HG03097 (cell line): ENCODE measurements around the gene CARD11.

Experiments
- ATAC-seq: cut with Tn5 transposase; IDR thresholded peaks from one replicate; pipeline ENCODE4 v1.9.1; 2021; ENCODE audit not compliant: unreplicated experiment, low FRiP score

CARD11 gene

DNA sequence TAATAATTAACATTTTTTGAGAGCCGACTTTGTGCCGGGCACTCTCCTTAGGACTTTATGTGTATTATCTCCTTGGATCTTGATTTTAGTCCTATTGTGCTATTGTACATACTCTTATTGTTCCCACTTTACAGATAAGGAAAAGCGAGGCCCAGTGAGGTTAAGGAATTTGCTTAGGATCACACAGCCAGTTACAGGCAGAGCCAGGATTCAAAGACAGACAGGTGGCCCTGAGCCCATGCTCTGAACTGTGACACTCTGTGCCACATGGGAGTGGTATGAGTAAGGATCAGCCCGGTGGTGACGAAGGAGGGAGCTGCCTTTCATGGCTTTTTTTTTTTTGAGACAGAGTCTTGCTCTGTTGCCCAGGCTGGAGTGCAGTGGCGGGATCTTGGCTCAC is 183.7 kb downstream of the CARD11 start:
- no peak for ATAC-seq

GRCh38 chr7:2858621-2859020 is 185.0 kb downstream of the CARD11 start:
- ATAC-seq = no peak

DNA sequence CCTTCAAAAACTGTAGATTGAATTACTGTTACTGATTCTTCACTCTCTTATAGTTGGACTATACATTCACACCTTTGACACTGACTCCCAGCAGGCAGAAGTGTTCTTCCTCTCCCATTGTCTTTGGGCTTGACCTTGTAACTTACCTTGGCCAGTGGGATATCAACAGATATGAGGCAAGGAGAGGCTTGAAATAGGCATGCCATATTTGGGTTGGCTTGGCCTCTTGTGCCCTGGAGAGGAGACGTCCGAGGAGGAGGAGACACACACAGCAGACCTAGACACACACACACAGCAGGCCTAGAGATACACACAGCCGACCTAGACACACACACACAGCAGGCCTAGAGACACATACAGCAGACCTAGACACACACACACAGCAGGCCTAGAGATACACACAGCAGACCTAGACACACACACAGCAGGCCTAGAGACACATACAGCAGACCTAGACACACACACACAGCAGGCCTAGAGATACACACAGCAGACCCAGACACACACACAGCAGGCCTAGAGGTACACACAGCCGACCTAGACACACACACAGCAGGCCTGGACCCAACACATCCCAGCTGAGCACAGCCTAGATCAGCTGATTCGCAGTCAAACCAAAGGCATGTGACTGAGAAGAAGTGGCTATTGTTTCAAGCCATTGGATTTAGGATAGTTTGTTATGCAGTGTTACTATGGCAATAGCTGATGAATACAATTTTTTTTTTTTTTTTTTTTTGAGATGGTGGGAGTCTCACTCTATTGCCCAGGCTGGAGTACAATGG is 187.1 kb downstream of the CARD11 start:
- ATAC-seq = no peak
